Right atrium auricular region (tissue), 2 donors: ENCODE data around the gene C20orf96. TPM values are rescaled to one million over a fixed set of nuclear protein-coding genes. Genes with fewer than 3 reads are reported as not detected.

ENCODE experiments used
- DNase-seq: peaks from one replicate; pipeline ENCODE4 v3.0.0-alpha.2; 2019; ENCODE audit warnings: low spot score
- H3K27ac ChIP-seq, 2 donors: fragments of 200-600 bp; sonication (generic); 1 replicate in 1 of 2; 2 replicates in 1 of 2; pipeline ENCODE4 v1.5.1; 2016 to 2019
- H3K27me3 ChIP-seq, 2 donors: fragments of 200-600 bp; sonication (generic); one replicate each; pipeline versions ENCODE4 v1.5.1 to v1.6.0; 2017 to 2019
- H3K36me3 ChIP-seq: fragments of 200-600 bp; sonication (generic); one replicate; pipeline ENCODE4 v1.5.1; 2016
- H3K4me1 ChIP-seq, 2 donors: fragments of 200-600 bp; sonication (generic); one replicate each; pipeline versions ENCODE4 v1.5.1 to v1.6.0; 2017 to 2019
- H3K4me3 ChIP-seq, 2 donors: fragments of 200-600 bp; sonication (generic); 1 replicate in 1 of 2; 2 replicates in 1 of 2; pipeline ENCODE4 v1.5.1; 2017 to 2019; ENCODE audit warnings: mild to moderate bottlenecking in 1 of 2, moderate library complexity in 1 of 2
- H3K9me3 ChIP-seq, 2 donors: fragments of 200-600 bp; sonication (generic); one replicate each; pipeline ENCODE4 v1.5.1; 2019
- CTCF ChIP-seq, 2 donors: fragments of 200-600 bp; sonication (generic); IDR thresholded peaks; one replicate each; pipeline ENCODE4 v1.5.1; 2019; ENCODE audit warnings: antibody characterized with exemption in 2 of 2
- total RNA-seq, 2 donors: library from RNA; depleted of rRNA; stranded (reverse); fragments of >200 nt; gene quantifications; one replicate each; pipeline ENCODE4 v1.1.0, GENCODE V29; 2016

The C20orf96 gene
- total RNA-seq, 2 donors from 2014 or later: 2.4 to 3.4 TPM

- Histone ChIP-seq H3K27ac (no peak overlapping the region), H3K36me3 (peaks cover 6% of the 10 kb centered on the region), H3K9me3 (no peaks in the 10 kb centered on the region), H3K4me1 (no peaks in the 10 kb centered on the region), H3K4me3 (no peak overlapping the region), H3K27me3 (no peaks in the 10 kb centered on the region)
- TF ChIP-seq CTCF (IDR thresholded peaks at IDR 0.05): no peak
- no peak for DNase-seq
Observed at GRCh38 chr20:273884-274283, 16.7 kb downstream of the C20orf96 start.

- no peak overlapping the region for H3K4me3 ChIP-seq
- H3K27ac ChIP-seq: no peak overlapping the region
- no peak for TF ChIP-seq CTCF (IDR thresholded peaks at IDR 0.05)
- no peaks in the 10 kb centered on the region for H3K4me1 ChIP-seq
- H3K36me3 ChIP-seq: peaks cover 6% of the 10 kb centered on the region
- DNase-seq: peak; percentile 30
- no peaks in the 10 kb centered on the region for H3K9me3 ChIP-seq
- no peaks in the 10 kb centered on the region for H3K27me3 ChIP-seq
Observed at GRCh38 chr20:272718-273117, 17.8 kb downstream of the C20orf96 start.

- Histone ChIP-seq H3K4me3 (no peak overlapping the region), H3K9me3 (no peaks in the 10 kb centered on the region), H3K4me1 (peaks cover 0 to 8% of the 10 kb centered on the region in 2 donors), H3K27ac (no peak overlapping the region), H3K27me3 (no peaks in the 10 kb centered on the region), H3K36me3 (no peaks in the 10 kb centered on the region)
- no peak for TF ChIP-seq CTCF (IDR thresholded peaks at IDR 0.05)
- DNase-seq: no peak
Observed at GRCh38 chr20:271528-271927, 19.0 kb downstream of the C20orf96 start.

GRCh38 chr20:271069-271468 is 19.5 kb downstream of the C20orf96 start:
- TF ChIP-seq CTCF (IDR thresholded peaks at IDR 0.05): no peak
- peak; percentile 46 for DNase-seq
- Histone ChIP-seq H3K27ac (no peak overlapping the region), H3K9me3 (no peaks in the 10 kb centered on the region), H3K4me1 (peaks cover 0 to 10% of the 10 kb centered on the region in 2 donors), H3K27me3 (no peaks in the 10 kb centered on the region), H3K4me3 (no peak overlapping the region), H3K36me3 (no peaks in the 10 kb centered on the region)

GRCh38 chr20:270517-270916 is 20.0 kb downstream of the C20orf96 start:
- Histone ChIP-seq H3K27me3 (no peaks in the 10 kb centered on the region), H3K36me3 (no peaks in the 10 kb centered on the region), H3K4me1 (peaks cover 0 to 10% of the 10 kb centered on the region in 2 donors), H3K27ac (no peak overlapping the region), H3K9me3 (no peaks in the 10 kb centered on the region), H3K4me3 (no peak overlapping the region)
- no peak for TF ChIP-seq CTCF (IDR thresholded peaks at IDR 0.05)
- DNase-seq: peak; percentile 36
